HepG2 (cell line): ENCODE measurements around the gene OBSL1. TPM values are rescaled to one million over a fixed set of nuclear protein-coding genes. Genes with fewer than 3 reads are reported as not detected.

Experiments used
- ARNT ChIP-seq: fragments of 450-650 bp; IDR thresholded peaks from 2 replicates; pipeline ENCODE4 v1.6.1; 2017
- CTCF ChIP-seq: sonication (generic); formaldehyde crosslinking; IDR thresholded peaks from 2 replicates; pipeline ENCODE4 v1.5.0; 2020; ENCODE audit warnings: mild to moderate bottlenecking, missing genetic modification reagents, moderate library complexity
- GATA4 ChIP-seq: sonication (generic); IDR thresholded peaks from 2 replicates; pipeline ENCODE4 v1.6.1; 2016; ENCODE audit warnings: antibody characterized with exemption, low read depth, borderline replicate concordance
- MBNL3 ChIP-seq: fragments of 250-450 bp; sonication (Bioruptor Pico); conservative IDR thresholded peaks from 2 replicates; pipeline ENCODE4 v1.8.0; 2022; ENCODE audit warnings: mild to moderate bottlenecking, inconsistent platforms
- PATZ1 ChIP-seq: sonication (generic); formaldehyde crosslinking; IDR thresholded peaks from 2 replicates; pipeline ENCODE4 v1.4.0; 2020; ENCODE audit warnings: missing genetic modification reagents
- PHF21A ChIP-seq: sonication (generic); formaldehyde crosslinking; IDR thresholded peaks from 2 replicates; pipeline ENCODE4 v1.5.0; 2020; ENCODE audit warnings: mild to moderate bottlenecking, missing genetic modification reagents
- RAD21 ChIP-seq: fragments of 450-650 bp; formaldehyde crosslinking; IDR thresholded peaks from 2 replicates; pipeline ENCODE4 v1.5.0; 2020; ENCODE audit warnings: mild to moderate bottlenecking
- SIX4 ChIP-seq: sonication (generic); formaldehyde crosslinking; IDR thresholded peaks from 2 replicates; pipeline ENCODE4 v1.4.0; 2020; ENCODE audit warnings: missing genetic modification reagents
- SMC3 ChIP-seq: IDR thresholded peaks from 2 replicates; pipeline ENCODE4 v1.6.1; 2011; ENCODE audit warnings: low read length, improper control_type of control experiment
- SNAPC4 ChIP-seq: sonication (generic); formaldehyde crosslinking; IDR thresholded peaks from 2 replicates; pipeline ENCODE4 v1.4.0; 2020; ENCODE audit warnings: mild to moderate bottlenecking, missing genetic modification reagents
- SRSF9 ChIP-seq: fragments of 200-400 bp; formaldehyde crosslinking; IDR thresholded peaks from 2 replicates; pipeline ENCODE4 v1.6.1; 2018; ENCODE audit warnings: borderline replicate concordance, mild to moderate bottlenecking, low read depth, low read length; ENCODE audit not compliant: insufficient read depth, poor library complexity, severe bottlenecking
- TGIF2 ChIP-seq: IDR thresholded peaks from 2 replicates; pipeline ENCODE4 v1.6.1; 2016; ENCODE audit warnings: control low read depth, missing compliant biosample characterization
- XRCC5 ChIP-seq: fragments of 200-400 bp; formaldehyde crosslinking; optimal IDR thresholded peaks from 2 replicates; pipeline ENCODE3; 2017; ENCODE audit warnings: mild to moderate bottlenecking, low read length
- ZBTB8A ChIP-seq: sonication (generic); formaldehyde crosslinking; IDR thresholded peaks from 2 replicates; pipeline ENCODE4 v1.4.0; 2020; ENCODE audit warnings: mild to moderate bottlenecking, low read depth, missing genetic modification reagents, borderline replicate concordance
- ZGPAT ChIP-seq: IDR thresholded peaks from 2 replicates; pipeline ENCODE4 v1.6.1; 2016; ENCODE audit warnings: mild to moderate bottlenecking
- ZNF354B ChIP-seq: sonication (generic); formaldehyde crosslinking; IDR thresholded peaks from 2 replicates; pipeline ENCODE4 v1.8.0; 2022; ENCODE audit warnings: mild to moderate bottlenecking, missing genetic modification reagents
- ZNF552 ChIP-seq: sonication (generic); formaldehyde crosslinking; IDR thresholded peaks from 2 replicates; pipeline ENCODE4 v1.9.0; 2022; ENCODE audit warnings: missing genetic modification reagents, mild to moderate bottlenecking, borderline replicate concordance
- ZNF564 ChIP-seq: sonication (generic); formaldehyde crosslinking; IDR thresholded peaks from 2 replicates; pipeline ENCODE4 v1.8.1; 2023; ENCODE audit warnings: mild to moderate bottlenecking, missing genetic modification reagents
- ZSCAN25 ChIP-seq: sonication (generic); formaldehyde crosslinking; IDR thresholded peaks from 2 replicates; pipeline ENCODE4 v1.8.0; 2022; ENCODE audit warnings: mild to moderate bottlenecking, missing genetic modification reagents
- polyA plus RNA-seq, 8 experiments: library from polyadenylated mRNA; depleted of rRNA in 3 of 8; stranded (reverse) in 7 of 8; unstranded in 1 of 8; fragments of >200 nt; fragmentation: Illumina TruSeq in 4 of 8; extraction: Trizol in 4 of 8; gene quantifications; 2 replicates each; pipeline versions ENCODE4 v1.2.1 to v1.2.3, GENCODE V29; 2011 to 2016; ENCODE audit warnings: low read depth in 4 of 8, missing spikeins in 1 of 8, mixed read lengths in 1 of 8; ENCODE audit not compliant: insufficient read depth in 1 of 8
- total RNA-seq, 5 experiments: library from RNA; depleted of rRNA; stranded (reverse); fragments of >200 nt; fragmentation: Illumina TruSeq; extraction: Trizol; gene quantifications; 2 replicates each; pipeline ENCODE4 v1.2.3, GENCODE V29; 2016; ENCODE audit warnings: low read depth in 1 of 5

OBSL1 gene
- total and polyA plus RNA-seq, 2 of the 13 experiments (the other 11 are each of a cell fraction or from before 2014, with no cell fraction given), result 86.7 to 218 TPM

- TF ChIP-seq ZNF564 (CRISPR knock-in tag) (no peak), XRCC5 (peak; percentile 68), SNAPC4 (CRISPR knock-in tag) (no peak), ZSCAN25 (CRISPR knock-in tag) (peak; percentile 91), CTCF (peak; percentile 84), ARNT (no peak), RAD21 (peak; percentile 23; the same call in 1 of the 2 replicates), ZNF354B (CRISPR knock-in tag) (no peak), ZGPAT (CRISPR knock-in tag) (no peak), TGIF2 (CRISPR knock-in tag) (no peak), PATZ1 (CRISPR knock-in tag) (peak; percentile 83), GATA4 (no peak), ZBTB8A (CRISPR knock-in tag) (no peak), SMC3 (peak; percentile 52), PHF21A (CRISPR knock-in tag) (no peak), ZNF552 (CRISPR knock-in tag) (no peak), SIX4 (CRISPR knock-in tag) (no peak), MBNL3 (no peak), SRSF9 (no peak)
Observed at GRCh38 chr2:219521066-219521880, 50.1 kb downstream of the OBSL1 start (continued).
